Natural killer cell (primary cell): ENCODE data around the gene GALNT10. TPM values are rescaled to one million over a fixed set of nuclear protein-coding genes. Genes with fewer than 3 reads are reported as not detected.

Source experiments
- ATAC-seq, 3 donors: fragments of 150-1000 bp in 2 of 3; fragments of 200-7000 bp in 1 of 3; cut with Tn5 transposase; 1 replicate in 1 of 3; 2 replicates in 2 of 3; pipeline ENCODE4 v1.10.0; 2021; ENCODE audit warnings: mild to moderate bottlenecking in 2 of 3, moderate library complexity in 2 of 3
- DNase-seq, 2 donors: peaks; one replicate each; pipeline versions ENCODE4 v3.0.0 to v3.0.0-alpha.2; 2013 to 2021; ENCODE audit warnings: mixed read lengths in 1 of 2
- H3K27ac ChIP-seq: one replicate; pipeline ENCODE4 v1.5.1; 2013; ENCODE audit warnings: mild to moderate bottlenecking, low read length
- H3K27me3 ChIP-seq: one replicate; pipeline ENCODE4 v1.6.1; 2013; ENCODE audit warnings: low read length; ENCODE audit not compliant: control insufficient read depth, insufficient read depth
- H3K36me3 ChIP-seq: one replicate; pipeline ENCODE4 v1.6.1; 2013; ENCODE audit warnings: low read length; ENCODE audit not compliant: control insufficient read depth, insufficient read depth
- H3K4me1 ChIP-seq: one replicate; pipeline ENCODE4 v1.6.1; 2013; ENCODE audit warnings: low read length; ENCODE audit not compliant: control insufficient read depth, insufficient read depth
- H3K4me3 ChIP-seq: one replicate; pipeline ENCODE4 v1.5.1; 2013; ENCODE audit warnings: low read length
- H3K9me3 ChIP-seq: one replicate; pipeline ENCODE4 v1.6.1; 2013; ENCODE audit warnings: low read length; ENCODE audit not compliant: control insufficient read depth, insufficient read depth
- H3K27ac Mint-ChIP-seq, 2 donors: one replicate each; pipeline ENCODE4 v1.8.0; 2022; ENCODE audit warnings: mild to moderate bottlenecking in 2 of 2, mixed read lengths in 2 of 2, moderate library complexity in 1 of 2
- H3K27me3 Mint-ChIP-seq, 2 donors: one replicate each; pipeline ENCODE4 v1.8.0; 2022; ENCODE audit warnings: low read depth in 2 of 2, mixed read lengths in 2 of 2
- H3K36me3 Mint-ChIP-seq: one replicate; pipeline ENCODE4 v1.8.0; 2022; ENCODE audit warnings: mixed read lengths
- H3K4me1 Mint-ChIP-seq, 2 donors: one replicate each; pipeline ENCODE4 v1.8.0; 2022; ENCODE audit warnings: mixed read lengths in 2 of 2
- H3K4me3 Mint-ChIP-seq: one replicate; pipeline ENCODE4 v1.8.0; 2022; ENCODE audit warnings: mild to moderate bottlenecking, moderate library complexity, mixed read lengths
- H3K9me3 Mint-ChIP-seq, 2 donors: one replicate each; pipeline ENCODE4 v1.8.0; 2022; ENCODE audit warnings: mixed read lengths in 2 of 2
- CTCF ChIP-seq: fragments of 200-600 bp; IDR thresholded peaks from one replicate; pipeline ENCODE4 v1.8.0; 2022; ENCODE audit warnings: antibody characterized with exemption
- WGBS: methylation state at CpG from one replicate; pipeline ENCODE4 v1.1.7; 2013; ENCODE audit warnings: missing lambda C conversion rate; ENCODE audit not compliant: insufficient coverage; 5-methylcytosine and 5-hydroxymethylcytosine counted together
- intact Hi-C: fragments of 100-400 bp; cut with micrococcal nuclease; formaldehyde crosslinking; loops from one replicate; pipeline ENCODE4 v1.14.2; 2022
- total RNA-seq, 4 donors: library from RNA; stranded (reverse); fragments of 120-200 nt in 1 of 4; gene quantifications; one replicate each; pipeline versions ENCODE4 v1.2.3 to v1.2.4, GENCODE V29; 2013 to 2022

The GALNT10 gene
- total RNA-seq, 3 donors from 2014 or later (not counting 1 experiment from before 2014, with no cell fraction given) = 77.0 to 92.6 (median 77.6) TPM

GRCh38 chr5:154249826-154250225, 59.3 kb downstream of the GALNT10 start:
- intact Hi-C loops = no loop called here
- no peaks in the 10 kb centered on the region for H3K9me3 ChIP-seq
- no peak overlapping the region for H3K27ac ChIP-seq
- no peaks in the 10 kb centered on the region for H3K27me3 ChIP-seq
- Mint-ChIP-seq H3K27me3 (no peaks in the 10 kb centered on the region), H3K4me3 (no peak overlapping the region), H3K9me3 (no peaks in the 10 kb centered on the region), H3K36me3 (no peaks in the 10 kb centered on the region), H3K27ac (peak overlapping the region in 1 of 2 donors; percentile 55), H3K4me1 (peaks cover 44 to 53% of the 10 kb centered on the region in 2 donors)
- no peak for TF ChIP-seq CTCF
- no peaks in the 10 kb centered on the region for H3K4me1 ChIP-seq
- ATAC-seq (no peak), DNase-seq (no peak)
- 100% methylated on average over 3 of the region's 3 CpGs for WGBS
- no peaks in the 10 kb centered on the region for H3K36me3 ChIP-seq
- no peak overlapping the region for H3K4me3 ChIP-seq

- H3K4me3 Mint-ChIP-seq = no peak overlapping the region
- H3K27ac ChIP-seq = no peak overlapping the region
- H3K27me3 Mint-ChIP-seq = no peaks in the 10 kb centered on the region
- peaks cover 51 to 57% of the 10 kb centered on the region in 2 donors for H3K4me1 Mint-ChIP-seq
- H3K36me3 Mint-ChIP-seq = no peaks in the 10 kb centered on the region
- no peaks in the 10 kb centered on the region for H3K27me3 ChIP-seq
- H3K36me3 ChIP-seq = no peaks in the 10 kb centered on the region
- H3K9me3 ChIP-seq = no peaks in the 10 kb centered on the region
- H3K4me1 ChIP-seq = no peaks in the 10 kb centered on the region
- H3K4me3 ChIP-seq = no peak overlapping the region
- peak overlapping the region; percentile 13 to 33 for H3K27ac Mint-ChIP-seq
- no peak for TF ChIP-seq CTCF
- H3K9me3 Mint-ChIP-seq = no peaks in the 10 kb centered on the region
- ATAC-seq (no peak), DNase-seq (no peak)
- intact Hi-C loops = no loop called here
These were observed 61.0 kb downstream of the GALNT10 start for GRCh38 chr5:154251529-154251928.

GRCh38 chr5:154253807-154254206, 63.3 kb downstream of the GALNT10 start:
- no peaks in the 10 kb centered on the region for H3K27me3 ChIP-seq
- no peaks in the 10 kb centered on the region for H3K36me3 ChIP-seq
- intact Hi-C loops = no loop called here
- ATAC-seq = no peak
- no peaks in the 10 kb centered on the region for H3K9me3 Mint-ChIP-seq
- H3K4me1 ChIP-seq = no peaks in the 10 kb centered on the region
- H3K4me1 Mint-ChIP-seq = peaks cover 45 to 52% of the 10 kb centered on the region in 2 donors
- H3K4me3 Mint-ChIP-seq = no peak overlapping the region
- no peak for DNase-seq
- WGBS = 95% methylated on average over 2 of the region's 2 CpGs
- no peak overlapping the region for H3K4me3 ChIP-seq
- H3K9me3 ChIP-seq = no peaks in the 10 kb centered on the region
- H3K36me3 Mint-ChIP-seq = no peaks in the 10 kb centered on the region
- no peak for TF ChIP-seq CTCF
- H3K27me3 Mint-ChIP-seq = no peaks in the 10 kb centered on the region
- H3K27ac Mint-ChIP-seq = no peak overlapping the region
- H3K27ac ChIP-seq = no peak overlapping the region

GRCh38 chr5:154254896-154255295, 64.4 kb downstream of the GALNT10 start:
- TF ChIP-seq CTCF = no peak
- Mint-ChIP-seq H3K36me3 (no peaks in the 10 kb centered on the region), H3K4me3 (no peak overlapping the region), H3K27me3 (no peaks in the 10 kb centered on the region), H3K4me1 (peaks cover 43 to 44% of the 10 kb centered on the region in 2 donors), H3K9me3 (no peaks in the 10 kb centered on the region), H3K27ac (no peak overlapping the region)
- intact Hi-C loops = no loop called here
- Histone ChIP-seq H3K27me3 (no peaks in the 10 kb centered on the region), H3K27ac (no peak overlapping the region), H3K36me3 (no peaks in the 10 kb centered on the region), H3K9me3 (no peaks in the 10 kb centered on the region), H3K4me3 (no peak overlapping the region), H3K4me1 (no peaks in the 10 kb centered on the region)
- 100% methylated on average over 2 of the region's 2 CpGs for WGBS
- ATAC-seq (no peak), DNase-seq (no peak)
